OCI-LY3 (cell line): ENCODE data around the gene GRPR.
"Not testable (repeated sequence)": the region's sequence is repeated elsewhere in the genome, so short reads cannot be mapped to it uniquely, and the experiment has no call there.

Experiments used
- H2AFZ ChIP-seq: fragments of 200-600, 300-600 bp; shearing (Covaris generic); 2 replicates; pipeline ENCODE4 v1.6.0; 2014; ENCODE audit warnings: antibody characterized with exemption, low read depth, low read length
- H3K27ac ChIP-seq: fragments of 200-600, 300-600 bp; sonication (generic); 2 replicates; pipeline ENCODE4 v1.5.1; 2014; ENCODE audit warnings: mild to moderate bottlenecking, low read length, moderate library complexity, mixed read lengths
- H3K27me3 ChIP-seq: fragments of 200-600, 300-600 bp; sonication (generic); 2 replicates; pipeline ENCODE4 v1.6.1; 2014; ENCODE audit warnings: low read depth, low read length, mixed read lengths
- H3K36me3 ChIP-seq: fragments of 200-600, 300-600 bp; sonication (generic); replicated peaks from 2 replicates; pipeline ENCODE3; 2014; ENCODE audit warnings: low read depth, low read length, mixed read lengths
- H3K4me1 ChIP-seq: fragments of 300-600, 200-600 bp; sonication (generic); 2 replicates; pipeline ENCODE4 v1.6.1; 2014; ENCODE audit warnings: low read length, mixed read lengths
- H3K4me2 ChIP-seq: fragments of 200-600, 300-600 bp; sonication (generic); 2 replicates; pipeline ENCODE4 v1.6.1; 2014; ENCODE audit warnings: low read length, mixed read lengths
- H3K4me3 ChIP-seq: fragments of 300-600, 200-600 bp; sonication (generic); 2 replicates; pipeline ENCODE4 v1.5.1; 2014; ENCODE audit warnings: antibody characterized with exemption, mild to moderate bottlenecking, low read length, moderate library complexity
- H3K79me2 ChIP-seq: fragments of 300-600, 200-600 bp; shearing (Covaris generic); 2 replicates; pipeline ENCODE4 v1.6.1; 2014; ENCODE audit warnings: mild to moderate bottlenecking, low read length, mixed read lengths
- H3K9ac ChIP-seq: fragments of 300-600, 200-600 bp; shearing (Covaris generic); 2 replicates; pipeline ENCODE4 v1.6.0; 2014; ENCODE audit warnings: mild to moderate bottlenecking, low read length, moderate library complexity
- H3K9me3 ChIP-seq: fragments of 200-600, 300-600 bp; shearing (Covaris generic); 2 replicates; pipeline ENCODE4 v1.6.1; 2014; ENCODE audit warnings: low read length, mixed read lengths; ENCODE audit not compliant: insufficient read depth
- H4K20me1 ChIP-seq: fragments of 200-600, 300-600 bp; sonication (generic); 2 replicates; pipeline ENCODE4 v1.6.1; 2016; ENCODE audit warnings: low read length, mixed read lengths; ENCODE audit not compliant: insufficient read depth
- CTCF ChIP-seq: fragments of 200-600, 300-600 bp; sonication (generic); IDR thresholded peaks from 2 replicates; pipeline ENCODE4 v1.5.1; 2014; ENCODE audit warnings: antibody characterized with exemption, low read length, low read depth
- EZH2phosphoT487 ChIP-seq: fragments of 200-600 bp; shearing (Covaris generic); IDR thresholded peaks from 2 replicates; pipeline ENCODE4 v1.6.1; 2018; ENCODE audit warnings: antibody characterized with exemption, mixed run types, low read depth

GRPR gene

GRCh38 chrX:16155581-16156096, 32.3 kb downstream of the GRPR start:
- H3K9ac ChIP-seq: no peak overlapping the region
- H3K9me3 ChIP-seq: no peaks in the 10 kb centered on the region
- H3K27me3 ChIP-seq: no peaks in the 10 kb centered on the region
- H3K79me2 ChIP-seq: no peaks in the 10 kb centered on the region
- H3K4me2 ChIP-seq: no peak overlapping the region
- H2AFZ ChIP-seq: no peak overlapping the region
- no peak overlapping the region for H3K27ac ChIP-seq
- no peak overlapping the region for H3K4me3 ChIP-seq
- H3K4me1 ChIP-seq: no peaks in the 10 kb centered on the region
- no peaks in the 10 kb centered on the region for H3K36me3 ChIP-seq
- H4K20me1 ChIP-seq: no peaks in the 10 kb centered on the region
- TF ChIP-seq EZH2phosphoT487: no peak
- no peak for TF ChIP-seq CTCF

GRCh38 chrX:16156692-16157331, 33.4 kb downstream of the GRPR start:
- H3K79me2 ChIP-seq: no peaks in the 10 kb centered on the region
- H3K4me1 ChIP-seq: no peaks in the 10 kb centered on the region
- H3K36me3 ChIP-seq: no peaks in the 10 kb centered on the region
- H4K20me1 ChIP-seq: no peaks in the 10 kb centered on the region
- no peak overlapping the region for H3K27ac ChIP-seq
- H3K9me3 ChIP-seq: no peaks in the 10 kb centered on the region
- TF ChIP-seq EZH2phosphoT487 (no peak), CTCF (no peak)
- H3K4me2 ChIP-seq: no peak overlapping the region
- H2AFZ ChIP-seq: no peak overlapping the region
- H3K27me3 ChIP-seq: no peaks in the 10 kb centered on the region
- no peak overlapping the region for H3K4me3 ChIP-seq
- no peak overlapping the region for H3K9ac ChIP-seq

- Histone ChIP-seq H3K36me3 (no peaks in the 10 kb centered on the region), H3K4me2 (no peak overlapping the region), H3K27me3 (no peaks in the 10 kb centered on the region), H3K9me3 (no peaks in the 10 kb centered on the region), H3K4me1 (no peaks in the 10 kb centered on the region), H2AFZ (no peak overlapping the region), H4K20me1 (no peaks in the 10 kb centered on the region), H3K79me2 (no peaks in the 10 kb centered on the region), H3K9ac (no peak overlapping the region), H3K4me3 (no peak overlapping the region), H3K27ac (no peak overlapping the region)
- no peak for TF ChIP-seq EZH2phosphoT487
- TF ChIP-seq CTCF: no peak
These were observed 37.4 kb downstream of the GRPR start for GRCh38 chrX:16160729-16161128.

- H3K27me3 ChIP-seq, H3K36me3 ChIP-seq, H3K9ac ChIP-seq, H2AFZ ChIP-seq, H3K4me2 ChIP-seq, H3K4me3 ChIP-seq, H4K20me1 ChIP-seq, H3K9me3 ChIP-seq, H3K79me2 ChIP-seq, H3K27ac ChIP-seq, H3K4me1 ChIP-seq: not testable (repeated sequence)
These were observed 37.8 kb downstream of the GRPR start for GRCh38 chrX:16161173-16161572.
